ENCODE data around the gene IL10. TPM values are rescaled to one million over a fixed set of nuclear protein-coding genes. Genes with fewer than 3 reads are reported as not detected.
"Not testable (repeated sequence)": the region's sequence is repeated elsewhere in the genome, so short reads cannot be mapped to it uniquely, and the experiment has no call there.

The IL10 gene
- total RNA-seq, 6 experiments from 2014 or later = 0.26 to 2.2 (median 0.63) TPM; not detected in 2

DNA sequence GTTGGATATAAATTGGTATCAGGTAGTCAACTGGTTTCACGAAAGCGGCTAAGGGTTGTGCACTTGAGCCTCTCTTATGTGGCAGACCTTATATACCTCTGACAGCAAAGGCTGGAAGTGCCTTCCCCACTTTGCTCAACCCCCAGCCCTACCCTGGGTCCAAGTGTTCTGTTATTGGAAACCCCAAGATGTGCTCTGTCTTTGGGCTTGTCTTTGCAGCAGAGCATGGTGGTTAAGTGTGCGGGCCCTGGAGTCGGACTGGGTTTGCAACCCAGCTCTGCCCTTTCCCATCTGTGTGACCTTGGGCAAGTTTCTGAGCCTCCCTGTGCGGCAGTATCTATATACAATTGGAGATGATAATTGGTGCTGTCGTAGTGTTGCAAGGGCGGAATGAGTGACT, 11.2 kb upstream of the IL10 start:
- 82% methylated on average over 2 of the region's 7 CpGs for WGBS (ENCODE audit: insufficient coverage, low coverage, low lambda C conversion rate, missing lambda C conversion rate)
- Histone ChIP-seq H3K27me3 (no peaks in the 10 kb centered on the region), H3K9me3 (no peaks in the 10 kb centered on the region), H3K4me3 (no peak overlapping the region), H3K27ac (no peak overlapping the region), H3K4me1 (no peaks in the 10 kb centered on the region), H3K36me3 (no peaks in the 10 kb centered on the region)
- TF ChIP-seq POLR2A (IDR thresholded peaks at IDR 0.05) = no peak
- TF ChIP-seq, protein P1, sequence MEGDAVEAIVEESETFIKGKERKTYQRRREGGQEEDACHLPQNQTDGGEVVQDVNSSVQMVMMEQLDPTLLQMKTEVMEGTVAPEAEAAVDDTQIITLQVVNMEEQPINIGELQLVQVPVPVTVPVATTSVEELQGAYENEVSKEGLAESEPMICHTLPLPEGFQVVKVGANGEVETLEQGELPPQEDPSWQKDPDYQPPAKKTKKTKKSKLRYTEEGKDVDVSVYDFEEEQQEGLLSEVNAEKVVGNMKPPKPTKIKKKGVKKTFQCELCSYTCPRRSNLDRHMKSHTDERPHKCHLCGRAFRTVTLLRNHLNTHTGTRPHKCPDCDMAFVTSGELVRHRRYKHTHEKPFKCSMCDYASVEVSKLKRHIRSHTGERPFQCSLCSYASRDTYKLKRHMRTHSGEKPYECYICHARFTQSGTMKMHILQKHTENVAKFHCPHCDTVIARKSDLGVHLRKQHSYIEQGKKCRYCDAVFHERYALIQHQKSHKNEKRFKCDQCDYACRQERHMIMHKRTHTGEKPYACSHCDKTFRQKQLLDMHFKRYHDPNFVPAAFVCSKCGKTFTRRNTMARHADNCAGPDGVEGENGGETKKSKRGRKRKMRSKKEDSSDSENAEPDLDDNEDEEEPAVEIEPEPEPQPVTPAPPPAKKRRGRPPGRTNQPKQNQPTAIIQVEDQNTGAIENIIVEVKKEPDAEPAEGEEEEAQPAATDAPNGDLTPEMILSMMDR (IDR thresholded peaks at IDR 0.05) = no peak
- DNase-seq (no peak), ATAC-seq (no peak)
- intact Hi-C loops (cut with DNase I) = no loop called here

DNA sequence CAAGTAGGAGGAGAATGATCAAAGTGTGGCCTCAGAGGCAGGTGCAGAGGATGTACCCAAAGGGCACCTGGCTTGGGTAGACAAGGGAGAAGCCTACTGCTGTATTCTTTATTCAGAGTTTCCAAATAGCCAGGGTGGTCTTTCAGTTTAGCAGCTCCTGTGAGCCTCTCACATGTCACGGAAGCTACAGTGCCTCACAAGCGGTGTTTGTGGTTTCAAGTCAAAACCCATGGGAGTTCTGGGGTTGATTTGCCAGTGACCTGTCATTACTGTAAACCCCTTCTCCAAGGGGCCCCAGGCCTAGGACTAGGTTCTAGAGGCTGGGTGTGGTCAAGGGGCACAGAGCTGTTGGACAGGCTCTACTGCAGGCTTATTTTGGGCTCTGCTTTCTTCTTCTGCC, 10.2 kb upstream of the IL10 start:
- Histone ChIP-seq H3K4me3 (no peak overlapping the region), H3K9me3 (no peaks in the 10 kb centered on the region), H3K36me3 (no peaks in the 10 kb centered on the region), H3K27ac (no peak overlapping the region), H3K27me3 (no peaks in the 10 kb centered on the region), H3K4me1 (no peaks in the 10 kb centered on the region)
- intact Hi-C loops (cut with DNase I) = no loop called here
- TF ChIP-seq, protein P1 (IDR thresholded peaks at IDR 0.05) = no peak
- TF ChIP-seq POLR2A (IDR thresholded peaks at IDR 0.05) = no peak
- ATAC-seq = no peak
- WGBS (ENCODE audit: insufficient coverage, low coverage, low lambda C conversion rate, missing lambda C conversion rate) = no CpG with 5 or more reads among the region's 2 CpGs
- no peak for DNase-seq

DNA sequence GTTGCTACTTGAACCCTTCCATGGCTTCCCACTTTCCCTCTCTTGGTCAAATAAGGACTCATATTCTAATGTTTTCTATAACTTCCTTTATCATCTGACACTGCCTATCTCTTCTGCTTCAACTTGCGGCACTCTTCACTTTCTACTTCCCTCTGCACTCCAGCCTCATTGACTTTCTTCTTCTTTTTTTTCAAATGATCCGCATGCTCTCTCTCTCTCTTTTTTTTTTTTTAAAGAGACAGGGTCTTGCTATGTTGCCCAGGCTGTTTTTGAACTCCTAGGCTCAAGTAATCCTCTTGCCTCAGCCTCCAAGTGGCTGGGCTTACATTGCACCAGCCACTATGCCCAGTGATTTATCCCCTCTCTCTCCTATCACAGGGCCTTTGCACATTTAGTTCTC, 7.3 kb upstream of the IL10 start:
- Histone ChIP-seq H3K4me1 (no peaks in the 10 kb centered on the region), H3K27me3 (no peaks in the 10 kb centered on the region), H3K4me3 (no peak overlapping the region), H3K9me3 (no peaks in the 10 kb centered on the region), H3K36me3 (no peaks in the 10 kb centered on the region), H3K27ac (no peak overlapping the region)
- TF ChIP-seq, protein P1 (IDR thresholded peaks at IDR 0.05) = no peak
- TF ChIP-seq POLR2A (IDR thresholded peaks at IDR 0.05) = no peak
- intact Hi-C loops (cut with DNase I) = no loop called here
- peak in 3 of 4 donors; percentile 34 to 51 (median 37) for ATAC-seq
- 53% methylated on average over 2 of the region's 2 CpGs for WGBS (ENCODE audit: insufficient coverage, low coverage, low lambda C conversion rate, missing lambda C conversion rate)
- no peak for DNase-seq

GRCh38 chr1:206778911-206779310, 6.6 kb upstream of the IL10 start:
- H3K9me3 ChIP-seq; intact Hi-C loops (cut with DNase I); ATAC-seq; H3K27me3 ChIP-seq; H3K36me3 ChIP-seq; H3K4me1 ChIP-seq; H3K27ac ChIP-seq; H3K4me3 ChIP-seq; DNase-seq: not testable (repeated sequence)
- 81% methylated on average over 3 of the region's 6 CpGs for WGBS (ENCODE audit: insufficient coverage, low coverage, low lambda C conversion rate, missing lambda C conversion rate)

GRCh38 chr1:206778031-206778430, 5.7 kb upstream of the IL10 start:
- no peak overlapping the region for H3K27ac ChIP-seq
- intact Hi-C loops (cut with DNase I) = no loop called here
- WGBS (ENCODE audit: insufficient coverage, low coverage, low lambda C conversion rate, missing lambda C conversion rate) = 100% methylated on average over 5 of the region's 7 CpGs

More at GRCh38 chr1:206778031-206778430, 5.7 kb upstream of the IL10 start:
- DNase-seq (no peak), ATAC-seq (peak in 2 of 4 donors; percentile 12 to 14)
- no peak overlapping the region for H3K4me3 ChIP-seq
- H3K9me3 ChIP-seq = no peaks in the 10 kb centered on the region
- H3K4me1 ChIP-seq = no peaks in the 10 kb centered on the region
- H3K27me3 ChIP-seq = no peaks in the 10 kb centered on the region
- TF ChIP-seq POLR2A (IDR thresholded peaks at IDR 0.05) = no peak
- TF ChIP-seq, protein P1 (IDR thresholded peaks at IDR 0.05) = no peak
- no peaks in the 10 kb centered on the region for H3K36me3 ChIP-seq

All from right lobe of liver (tissue), 6 donors.